HS-27A (cell line): ENCODE results near the gene TLE3.

Experiments
- DNase-seq: peaks from one replicate; pipeline ENCODE4 v3.0.0-alpha.2; 2012; ENCODE audit warnings: low read depth, missing footprints

Gene TLE3

DNA sequence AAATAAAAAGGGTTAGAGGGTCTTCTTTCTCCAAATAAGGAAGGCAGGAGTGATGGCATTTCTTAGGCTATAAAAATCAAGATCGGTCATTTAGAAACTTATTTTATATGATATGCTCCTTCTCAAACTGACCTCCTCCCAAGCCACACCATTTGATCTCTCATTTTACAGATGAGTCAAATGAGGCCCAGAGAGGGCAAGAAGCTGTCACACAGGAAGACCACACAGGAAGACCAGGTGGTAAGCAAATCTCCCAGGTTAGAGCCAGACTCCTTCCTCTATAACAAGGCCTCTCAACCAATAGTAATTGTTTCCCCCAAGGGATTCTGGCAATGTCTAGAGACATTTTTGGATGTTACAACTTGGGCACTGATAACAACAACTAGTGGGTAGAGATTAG, 13.8 kb downstream of the TLE3 start:
- no peak for DNase-seq

DNA sequence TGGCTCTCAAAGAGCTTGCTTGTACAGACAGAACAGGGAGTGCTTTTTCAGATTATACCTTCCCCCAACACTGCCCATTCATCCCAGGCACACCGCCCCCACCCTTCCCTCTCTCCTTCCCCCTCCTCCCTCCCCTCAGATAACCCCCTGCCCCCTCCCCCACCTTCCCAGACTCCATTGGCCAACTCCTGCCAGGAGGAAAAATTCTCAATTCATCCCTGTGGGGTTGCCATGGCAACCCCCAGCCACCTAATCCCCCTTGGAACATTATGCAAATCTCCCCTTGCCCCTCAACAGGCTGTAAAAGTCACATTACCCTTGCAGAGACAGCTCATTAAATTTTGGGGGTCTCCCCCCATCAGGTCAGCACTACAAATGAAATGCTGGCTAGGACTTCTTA, 14.3 kb downstream of the TLE3 start:
- no peak for DNase-seq

DNA sequence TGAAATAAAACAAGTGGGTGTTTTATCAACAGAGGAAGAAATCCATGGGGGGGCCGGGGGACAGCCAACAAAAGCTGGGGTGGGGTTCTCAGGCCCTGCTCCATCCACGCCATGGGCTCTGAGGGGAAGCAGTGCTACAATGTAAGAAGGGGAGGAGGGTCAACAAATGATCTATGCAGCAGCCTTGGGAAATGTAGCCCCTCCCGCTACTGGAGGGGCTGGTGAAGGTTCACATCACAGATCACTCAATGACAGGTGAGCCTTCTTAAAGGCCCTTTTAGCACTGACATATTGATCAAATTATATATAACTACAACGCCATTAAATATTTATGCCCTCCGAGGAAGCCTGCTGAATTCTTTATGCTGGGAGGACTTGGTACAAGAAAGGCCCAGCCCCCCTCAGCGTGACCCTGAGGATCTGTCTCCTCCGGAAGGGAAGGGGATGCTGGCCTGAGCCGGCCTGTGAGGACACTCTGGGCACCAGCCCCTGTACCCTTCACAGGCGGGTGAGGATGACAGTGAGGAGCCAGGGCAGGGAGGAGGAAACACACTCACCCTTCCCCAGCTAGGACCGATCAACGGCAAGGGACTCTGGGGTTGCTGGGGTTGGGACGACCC, 15.3 kb downstream of the TLE3 start:
- no peak for DNase-seq

DNA sequence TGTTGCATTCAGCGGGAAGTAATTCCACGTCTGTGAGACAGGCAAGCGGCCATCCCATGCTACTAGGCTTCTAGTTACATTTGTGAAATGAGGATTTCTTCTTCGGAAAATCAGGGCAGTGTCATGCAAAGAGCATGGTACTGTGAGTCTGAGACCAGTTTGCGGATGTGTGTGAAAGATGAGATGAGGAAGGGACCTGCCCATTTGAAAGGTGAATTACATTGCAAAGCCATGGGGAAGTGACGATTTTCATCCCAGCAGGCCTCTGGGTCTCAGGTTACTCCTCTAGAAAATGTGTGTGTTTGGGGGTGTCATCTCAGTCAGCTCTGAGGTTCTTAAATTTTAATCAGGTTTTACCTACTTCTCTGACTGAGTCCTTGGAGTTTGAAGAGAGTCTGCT, 16.1 kb downstream of the TLE3 start:
- no peak for DNase-seq

DNA sequence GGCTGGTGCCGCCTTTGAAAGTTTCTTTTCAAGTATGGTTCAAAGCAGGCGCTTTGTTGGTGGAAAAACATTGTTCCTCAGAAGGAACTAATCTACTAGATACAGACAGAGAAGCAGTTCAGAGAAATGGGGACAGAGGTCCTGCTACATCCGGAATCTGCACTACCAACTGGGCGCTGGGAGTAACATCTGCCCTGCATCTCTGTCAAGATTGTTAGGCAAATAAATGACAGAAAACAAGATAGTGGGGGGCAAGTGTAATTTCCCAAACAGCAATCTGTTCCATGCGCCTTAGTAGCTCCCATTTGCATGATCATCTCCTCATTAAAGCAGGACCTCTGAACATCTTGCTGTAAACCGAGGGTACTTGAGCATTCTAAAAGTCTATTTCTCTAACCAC, 17.4 kb downstream of the TLE3 start:
- no peak for DNase-seq

DNA sequence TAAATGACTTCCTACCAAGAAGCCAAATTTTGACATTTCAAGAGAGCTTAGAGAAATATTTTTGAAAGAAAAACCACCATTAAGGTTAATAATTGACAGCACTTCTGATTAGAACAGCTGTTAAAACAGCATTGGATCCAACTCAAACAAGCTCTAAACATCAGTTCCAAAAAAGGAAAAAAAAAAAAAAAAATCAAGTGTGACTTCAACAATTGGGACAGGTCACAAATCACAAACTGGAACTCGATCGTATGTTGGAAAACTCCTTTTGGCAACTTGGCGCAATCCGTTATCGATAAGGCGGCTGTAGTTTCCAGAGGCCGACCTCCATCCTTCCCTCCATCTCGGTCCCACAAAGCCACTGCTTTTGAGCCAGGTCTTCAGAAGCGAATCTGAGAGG, 17.8 kb downstream of the TLE3 start:
- DNase-seq: no peak

DNA sequence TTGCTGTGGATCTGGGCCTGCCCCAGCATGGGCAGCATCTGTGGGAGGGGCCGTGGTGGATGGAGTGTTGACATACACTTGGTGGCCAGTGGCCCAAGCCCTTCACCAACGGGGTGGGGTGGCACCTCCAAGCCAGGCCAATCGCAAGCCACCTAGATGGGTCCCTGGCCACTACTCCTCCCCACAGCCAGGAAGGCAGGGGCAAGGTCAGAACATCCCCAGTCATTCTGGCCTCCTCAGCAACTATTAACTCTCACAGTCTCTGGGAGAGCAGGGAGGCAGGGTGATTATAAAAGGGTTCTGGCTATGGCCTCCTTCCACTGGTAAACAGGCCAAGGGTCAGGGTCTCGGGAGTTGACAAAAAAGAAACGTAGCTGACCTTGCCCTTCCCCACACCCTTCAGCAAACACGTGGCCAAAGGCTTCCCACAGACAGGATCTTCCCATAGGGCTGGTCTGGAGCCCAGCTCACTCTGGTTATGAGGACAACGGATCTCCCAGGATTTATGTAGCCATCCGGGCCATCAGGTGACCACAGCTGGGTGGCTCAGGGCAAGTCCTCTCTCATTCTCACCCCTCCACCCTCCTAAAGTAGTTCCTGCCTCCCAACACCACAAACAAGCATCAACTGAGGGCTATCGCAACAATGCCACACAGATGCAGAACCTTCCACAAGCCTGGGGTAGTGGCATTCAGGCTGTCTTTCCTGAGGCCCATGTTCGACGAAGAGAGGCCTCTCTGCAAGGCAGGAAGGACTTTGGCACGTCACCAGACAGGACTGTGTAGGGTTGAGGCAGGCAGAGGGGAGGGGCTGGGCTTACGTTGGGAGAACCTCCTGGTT, 18.9 kb downstream of the TLE3 start:
- no peak for DNase-seq

DNA sequence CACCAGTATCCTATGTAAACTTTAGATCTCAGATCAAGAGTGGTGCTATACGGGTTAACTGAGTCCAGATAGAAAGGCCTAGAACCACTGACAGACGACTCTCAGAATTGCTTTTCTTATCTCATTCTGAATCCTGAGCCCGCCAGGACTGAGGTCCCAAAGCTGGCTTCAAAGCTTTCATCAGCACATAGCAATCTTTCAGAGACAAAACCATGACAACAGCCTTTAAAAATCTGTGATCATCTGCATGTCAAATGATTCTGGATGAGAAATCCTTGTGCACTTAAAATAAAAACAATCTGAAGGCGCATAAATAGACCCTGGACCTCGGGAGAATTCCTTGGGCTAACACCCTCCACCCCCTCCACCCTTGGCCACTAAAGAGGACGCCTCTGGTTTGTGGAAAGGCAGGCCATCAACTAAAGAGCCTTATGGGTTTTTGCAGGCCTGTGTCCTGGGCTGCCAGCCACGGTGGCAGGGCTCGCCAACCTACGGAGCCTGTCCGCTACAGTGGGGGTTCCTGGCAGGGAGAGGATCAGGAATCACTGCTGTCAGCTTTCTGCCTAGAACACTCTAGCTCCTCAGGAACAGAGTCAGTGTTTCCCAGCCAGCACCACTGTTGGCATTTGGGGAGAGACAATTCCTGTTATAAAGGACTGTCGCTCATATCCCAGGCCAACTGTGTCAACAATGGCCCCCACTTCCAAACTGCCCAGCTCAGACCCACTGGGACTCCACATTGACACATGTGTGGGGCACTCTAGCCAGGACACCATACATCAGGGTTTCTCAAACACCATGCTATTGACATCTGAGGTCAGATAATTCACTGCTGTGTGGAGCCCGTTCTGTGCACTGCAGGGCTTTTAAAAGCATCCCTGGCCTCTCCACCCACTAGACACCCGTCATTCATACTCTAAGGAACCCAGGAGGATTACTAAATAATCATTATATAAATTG, 20.2 kb downstream of the TLE3 start:
- no peak for DNase-seq

DNA sequence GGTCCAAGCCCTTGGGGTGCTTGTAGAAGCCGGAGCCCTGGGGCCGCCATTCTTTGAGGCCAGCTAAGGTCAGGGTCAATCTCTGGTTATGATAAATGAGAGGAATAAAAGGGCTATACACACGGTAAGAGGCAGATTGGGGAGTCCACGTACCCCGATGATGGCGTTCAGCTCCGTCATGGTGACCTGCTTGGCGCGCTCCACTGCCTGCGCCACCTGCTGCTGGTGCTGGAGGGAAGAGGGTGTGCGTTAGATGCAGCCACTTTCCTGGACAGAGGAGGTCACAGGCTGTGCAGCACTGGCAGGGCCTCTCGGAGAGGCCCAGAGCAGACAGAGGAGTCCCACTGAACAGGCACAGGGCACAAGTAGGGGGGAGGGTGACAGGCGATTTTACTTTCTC, 23.3 kb downstream of the TLE3 start:
- no peak for DNase-seq

DNA sequence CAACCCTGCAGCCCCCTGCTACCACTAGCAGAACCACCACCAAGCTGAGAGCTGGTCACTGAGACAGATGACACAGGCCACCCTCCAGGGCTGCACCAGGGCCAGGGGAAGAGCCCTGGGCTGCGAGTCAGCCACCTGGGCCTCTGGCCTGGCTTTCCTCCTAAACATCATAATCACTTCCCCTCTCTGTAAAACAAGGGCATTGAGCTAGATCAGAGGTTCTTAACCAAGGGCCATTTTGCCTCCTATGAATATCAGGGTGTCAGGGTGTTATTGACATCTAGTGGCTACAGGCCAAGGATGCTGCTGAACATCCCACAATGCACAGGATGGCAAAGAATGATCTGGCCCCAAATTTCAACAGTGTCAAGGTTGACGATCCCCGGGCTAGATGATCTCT, 25.2 kb downstream of the TLE3 start:
- no peak for DNase-seq

DNA sequence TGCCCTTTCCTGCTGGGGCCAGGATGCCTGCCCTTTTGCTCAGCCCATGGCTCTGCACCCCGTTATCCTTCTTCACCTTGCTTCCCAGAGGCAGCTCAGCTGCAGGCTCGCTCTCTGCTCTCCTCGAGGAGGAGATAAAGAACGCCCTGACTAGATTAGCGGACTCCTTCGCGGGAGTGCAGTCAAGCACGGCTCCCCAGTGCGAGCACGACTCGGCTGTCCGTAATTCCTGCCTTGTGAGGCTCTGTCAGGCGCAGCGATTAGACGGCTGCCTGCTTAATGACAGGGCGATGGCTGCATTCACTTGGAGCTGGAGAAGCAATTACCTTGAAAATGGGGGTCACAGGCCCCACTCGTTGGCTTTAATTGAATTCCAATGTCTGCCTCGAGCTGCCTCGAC, 25.9 kb downstream of the TLE3 start:
- DNase-seq: no peak

DNA sequence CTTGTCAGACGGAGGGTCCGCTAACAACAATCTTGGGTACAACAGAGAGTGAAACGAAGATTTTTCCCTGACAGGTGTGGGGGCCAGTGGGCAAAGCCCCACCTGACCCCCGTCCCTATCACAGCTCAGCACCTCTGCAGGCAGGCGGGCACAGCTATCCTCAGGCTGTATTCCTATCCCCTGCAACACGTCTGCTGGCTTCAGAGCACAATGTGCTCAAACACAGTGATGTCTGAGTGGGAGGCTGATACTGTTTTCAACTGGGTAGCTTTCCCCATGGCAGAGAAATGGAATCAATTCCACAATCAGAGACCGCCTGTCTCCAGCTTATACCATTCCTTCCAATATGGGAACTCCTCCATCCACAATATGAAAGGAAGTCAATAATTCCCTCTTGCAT, 28.0 kb downstream of the TLE3 start:
- DNase-seq: no peak

DNA sequence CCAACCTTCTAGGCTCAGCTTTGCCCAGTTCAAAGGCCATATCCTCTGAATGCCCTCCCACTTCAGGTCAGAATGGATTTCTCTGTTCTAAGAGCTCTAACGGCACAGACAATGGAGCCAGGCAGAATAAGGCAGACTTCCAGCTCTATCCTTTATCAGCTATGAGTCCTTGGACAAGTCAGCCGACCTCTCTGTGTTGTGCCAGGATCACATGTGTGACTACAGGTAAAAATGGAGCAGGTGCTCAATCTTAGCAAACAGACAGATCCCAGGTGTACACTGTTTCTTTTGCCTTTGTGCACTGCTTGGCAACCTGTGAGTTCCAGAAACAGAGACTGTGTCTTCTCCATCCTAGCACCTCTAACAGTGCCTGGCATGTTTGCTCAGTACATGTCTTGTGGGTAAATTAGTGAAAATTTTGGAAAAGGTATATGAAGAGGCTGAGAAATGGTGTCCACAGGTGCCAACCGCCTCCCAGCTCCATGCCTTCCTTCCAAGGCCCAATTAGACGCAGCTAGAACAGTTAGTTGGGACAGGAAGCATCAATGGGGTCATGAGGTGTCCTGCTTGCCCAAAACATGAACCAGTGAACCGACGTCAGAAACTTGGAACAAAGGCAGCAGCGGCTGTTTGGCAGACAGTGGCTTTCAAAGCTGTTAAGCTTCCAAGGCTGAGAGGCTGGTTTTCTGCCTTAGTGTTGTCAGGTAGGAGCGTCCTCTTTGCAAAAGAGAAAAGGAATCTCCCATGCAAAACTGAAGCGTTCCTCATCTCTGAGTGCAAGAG, 28.7 kb downstream of the TLE3 start:
- DNase-seq: no peak

DNA sequence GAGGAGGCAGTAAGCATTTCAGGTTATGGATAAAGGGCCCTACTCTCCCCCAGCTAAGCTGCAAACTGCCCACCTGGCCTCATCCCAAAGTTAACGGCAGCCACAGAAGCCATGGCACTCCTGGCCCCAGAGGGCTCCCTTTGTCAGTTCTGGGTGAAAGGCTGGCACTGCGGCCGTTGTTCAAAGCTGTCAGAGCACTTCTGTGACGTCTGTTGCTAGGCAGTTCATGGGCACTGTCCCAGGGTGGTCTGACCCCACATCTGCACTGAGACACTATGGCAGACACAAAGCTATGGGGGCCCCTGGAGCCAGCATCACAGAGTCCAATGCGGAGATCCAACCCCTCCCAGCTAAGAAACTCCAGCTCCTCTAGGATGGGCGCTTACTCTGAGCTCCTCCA, 30.0 kb downstream of the TLE3 start:
- DNase-seq: no peak

DNA sequence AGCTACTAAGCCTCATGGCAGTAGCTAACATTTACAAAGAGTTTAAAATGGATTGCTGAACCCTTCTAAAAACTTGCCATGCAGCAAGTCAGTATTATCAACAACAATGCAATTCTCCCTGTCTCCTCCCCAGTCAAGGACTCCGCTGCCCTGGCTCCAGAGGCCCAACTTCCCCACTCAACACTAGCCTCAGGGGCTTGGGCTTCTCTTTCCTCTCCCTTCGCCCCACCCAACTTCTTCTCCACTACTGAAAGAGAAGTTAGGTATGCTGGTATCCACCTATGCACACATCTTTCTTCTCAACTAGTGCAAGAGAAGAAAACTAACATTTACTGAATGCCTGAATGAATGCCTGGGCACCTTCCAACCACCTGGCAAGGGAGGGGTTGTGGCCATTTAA, 30.7 kb downstream of the TLE3 start:
- no peak for DNase-seq

DNA sequence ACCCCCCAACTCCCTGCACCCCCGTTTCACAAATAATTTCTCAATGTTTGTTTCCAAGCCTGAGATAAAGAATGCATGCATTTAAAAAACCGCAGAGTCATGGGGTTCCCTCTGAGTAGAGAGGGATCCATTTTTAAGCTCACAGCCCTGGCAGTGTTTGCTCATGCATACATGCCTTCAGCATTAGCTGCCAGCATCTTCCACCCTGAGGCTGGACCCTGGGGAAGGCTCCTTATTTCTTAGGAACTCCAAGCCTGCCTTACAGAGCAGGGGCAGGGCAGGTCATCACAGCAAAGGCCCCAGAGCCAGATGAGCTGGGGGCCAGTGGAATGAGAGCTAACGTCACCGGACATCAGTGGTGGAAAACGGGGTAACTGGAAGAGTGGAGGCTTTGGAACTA, 31.3 kb downstream of the TLE3 start:
- DNase-seq: no peak

DNA sequence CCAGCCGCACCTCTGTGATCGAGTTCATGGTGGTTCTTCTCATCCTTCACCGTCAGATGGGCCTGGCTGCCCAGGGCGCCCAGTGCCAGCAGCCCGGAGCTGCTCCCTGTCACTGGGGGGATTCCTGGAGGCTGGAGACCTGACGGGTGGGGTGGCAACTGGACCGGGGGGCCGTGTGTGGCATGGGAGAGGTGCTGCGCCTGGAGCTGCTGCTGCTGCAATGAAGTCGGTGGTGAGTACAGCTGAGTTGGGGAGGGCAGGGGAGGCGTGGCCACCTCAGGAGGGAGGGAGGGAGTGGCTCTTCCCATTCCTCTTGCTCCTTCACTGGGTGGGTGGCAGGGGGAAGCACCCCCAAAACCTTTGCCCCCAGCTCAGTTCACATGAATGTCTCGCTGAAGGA, 31.7 kb downstream of the TLE3 start:
- DNase-seq: no peak

DNA sequence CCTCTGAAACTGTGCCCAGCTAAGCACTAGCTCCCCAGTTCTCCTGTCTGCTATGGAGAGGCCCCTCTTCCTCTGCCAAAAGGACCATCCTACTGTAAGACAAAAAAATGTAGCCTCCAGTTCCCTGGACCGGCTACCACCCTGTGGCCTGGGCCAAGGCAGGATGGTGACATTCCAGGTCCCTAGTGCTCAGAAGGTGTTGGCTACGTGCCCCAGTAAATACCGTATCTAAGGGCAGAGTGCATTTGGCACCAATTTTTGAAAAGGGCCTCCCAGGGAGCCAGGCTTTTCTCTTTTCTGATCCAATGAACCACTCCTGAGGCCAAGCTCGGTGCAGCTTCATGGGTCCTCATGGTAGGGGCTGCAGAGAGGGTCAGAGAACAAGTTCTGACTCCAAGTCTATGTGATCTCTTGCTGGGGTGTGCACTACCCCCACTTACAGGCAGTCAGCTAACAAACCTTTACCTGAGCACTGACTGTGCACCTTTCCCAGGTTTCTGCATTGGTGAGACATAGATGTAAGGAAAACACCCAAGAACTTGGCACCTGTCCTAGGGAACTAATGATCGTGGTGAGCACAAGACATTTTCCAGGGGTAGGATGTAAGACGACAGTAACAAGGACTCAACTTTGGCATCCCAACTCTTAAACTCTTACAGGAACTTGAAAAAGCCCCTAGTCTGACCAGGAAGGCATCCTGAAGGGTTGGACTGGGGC, 32.6 kb downstream of the TLE3 start:
- DNase-seq: no peak

DNA sequence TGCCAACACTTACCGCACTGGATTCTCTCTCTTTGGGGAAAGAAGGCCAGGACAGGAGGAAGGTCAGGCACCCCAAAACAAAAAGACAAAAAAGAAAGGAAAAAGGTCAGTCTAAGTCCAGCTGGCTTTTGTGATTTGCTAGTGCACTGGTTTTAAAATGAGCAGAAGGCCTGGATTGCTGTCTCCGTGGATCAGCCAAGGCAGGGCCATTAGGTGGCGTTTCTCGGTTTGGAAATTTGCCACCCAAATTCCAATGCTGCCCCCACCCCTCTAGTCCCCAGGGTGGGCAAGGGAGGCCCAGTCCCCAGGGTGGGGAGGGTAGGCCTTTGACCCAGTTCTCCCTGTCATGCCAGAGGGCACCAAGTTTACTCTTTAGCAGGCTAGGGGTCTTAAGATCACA, 33.3 kb downstream of the TLE3 start:
- DNase-seq: no peak

DNA sequence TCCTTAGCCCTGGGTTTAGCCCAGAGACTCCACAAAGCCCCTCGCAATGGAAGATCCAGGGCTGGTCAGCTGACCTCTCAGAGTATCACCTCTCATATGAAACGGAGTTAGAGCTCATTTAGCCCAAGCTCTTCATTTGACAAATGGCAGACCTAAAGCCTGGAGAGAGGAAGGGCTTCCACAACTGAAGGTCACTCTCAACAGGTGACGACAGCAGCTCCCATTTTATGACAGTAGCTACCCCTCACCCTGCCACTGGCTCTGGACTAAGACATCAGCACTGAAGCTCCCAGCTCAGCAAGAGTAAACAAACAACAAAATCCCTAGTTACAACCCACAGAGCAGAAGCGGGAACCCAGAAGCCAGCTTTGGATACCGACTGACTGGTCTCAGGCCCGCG, 33.7 kb downstream of the TLE3 start:
- DNase-seq: no peak

DNA sequence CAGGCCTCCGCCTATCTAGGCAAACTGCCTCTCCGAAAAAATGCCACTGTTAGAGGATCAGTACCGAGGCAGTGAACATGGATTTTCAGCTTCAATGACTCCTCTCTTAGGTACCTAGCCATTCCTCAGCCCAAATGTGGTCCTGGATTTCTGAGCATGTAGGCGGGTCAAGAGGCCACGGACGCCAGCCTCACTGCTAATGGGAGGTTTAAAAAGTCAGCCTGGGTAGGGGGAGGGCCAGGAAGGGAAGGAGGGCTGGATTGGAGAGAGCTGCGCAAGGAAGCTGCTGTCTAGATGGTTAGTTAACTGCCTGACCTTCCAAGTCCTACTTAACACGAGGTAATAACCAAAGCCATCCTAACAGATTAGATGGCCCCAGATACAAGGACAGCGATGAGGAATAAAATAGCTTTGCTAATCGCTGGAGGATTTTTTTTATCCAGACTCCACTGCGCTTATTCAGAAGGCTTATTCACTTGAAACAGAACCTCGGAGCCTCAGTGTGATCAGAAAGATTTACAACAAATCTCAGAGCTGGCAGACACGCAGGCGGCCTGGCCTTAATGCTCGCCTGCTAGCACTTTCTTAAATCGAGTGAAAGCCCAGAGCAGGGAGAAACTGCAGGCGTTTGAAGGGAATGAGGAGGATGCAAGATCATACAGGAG, 34.3 kb downstream of the TLE3 start:
- no peak for DNase-seq
